Ectodermal cell (in vitro differentiated cells): Measurements from ENCODE around the gene NMT2.

Source experiments
- H3K27ac ChIP-seq: 2 replicates; pipeline ENCODE4 v1.7.0; 2013; ENCODE audit warnings: mild to moderate bottlenecking, low read depth, low read length; ENCODE audit not compliant: insufficient read depth, poor library complexity, severe bottlenecking
- H3K27me3 ChIP-seq: 2 replicates; pipeline ENCODE4 v1.7.0; 2013; ENCODE audit warnings: mild to moderate bottlenecking, low read length; ENCODE audit not compliant: insufficient read depth, control insufficient read depth, poor library complexity, severe bottlenecking
- H3K36me3 ChIP-seq: one replicate; pipeline ENCODE4 v1.7.0; 2013; ENCODE audit warnings: low read length; ENCODE audit not compliant: control insufficient read depth, insufficient read depth
- H3K4me1 ChIP-seq: one replicate; pipeline ENCODE4 v1.7.0; 2013; ENCODE audit warnings: low read length; ENCODE audit not compliant: control insufficient read depth, insufficient read depth
- H3K4me3 ChIP-seq: 2 replicates; pipeline ENCODE4 v1.7.0; 2013; ENCODE audit warnings: low read depth, low read length, control low read depth; ENCODE audit not compliant: insufficient read depth
- H3K9me3 ChIP-seq: 2 replicates; pipeline ENCODE4 v1.7.0; 2013; ENCODE audit warnings: mild to moderate bottlenecking, low read length, moderate library complexity; ENCODE audit not compliant: control insufficient read depth
- WGBS, 2 experiments: methylation state at CpG; one replicate each; pipeline ENCODE4 v1.1.7; 2013; ENCODE audit warnings: missing lambda C conversion rate in 2 of 2; 5-methylcytosine and 5-hydroxymethylcytosine counted together

NMT2 gene

GRCh38 chr10:15166325-15166724 lies 2.2 kb downstream of the NMT2 start:
- no peaks in the 10 kb centered on the region for H3K36me3 ChIP-seq
- H3K27me3 ChIP-seq, result peaks cover 5% of the 10 kb centered on the region
- 86 to 96% methylated on average over 1 to 2 of the region's 2 CpGs for WGBS, 2 experiments
- H3K4me1 ChIP-seq, result peaks cover 13% of the 10 kb centered on the region
- no peak overlapping the region for H3K27ac ChIP-seq
- no peak overlapping the region for H3K4me3 ChIP-seq
- no peaks in the 10 kb centered on the region for H3K9me3 ChIP-seq

DNA sequence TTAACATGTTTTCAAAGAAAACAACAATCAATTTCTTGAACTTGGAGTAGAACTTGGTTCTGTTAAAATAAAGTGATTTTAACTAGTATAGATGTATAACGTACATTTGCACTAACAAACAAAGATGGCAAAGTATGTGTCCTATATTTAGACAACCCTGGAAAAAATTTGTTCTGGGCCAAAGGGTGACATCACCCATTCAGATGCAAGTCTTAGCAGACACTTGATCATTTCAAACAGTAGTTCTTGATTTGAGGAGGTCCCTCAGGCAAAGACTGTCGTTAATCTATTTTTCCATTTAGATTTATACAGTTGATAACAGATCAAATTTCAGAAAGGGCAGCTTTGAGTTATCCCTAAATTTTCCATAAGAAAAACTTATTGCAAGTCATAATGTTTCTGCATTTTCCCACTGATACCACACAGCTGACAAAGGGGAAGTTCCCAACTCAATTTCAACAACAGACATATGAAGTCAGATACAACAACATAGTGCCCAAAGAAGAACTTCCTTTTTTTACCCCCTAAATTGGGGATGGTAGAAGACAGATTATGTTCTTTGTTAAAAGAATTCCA lies 5.2 kb downstream of the NMT2 start:
- Histone ChIP-seq H3K9me3 (no peaks in the 10 kb centered on the region), H3K27me3 (no peaks in the 10 kb centered on the region), H3K27ac (no peak overlapping the region), H3K4me3 (no peak overlapping the region), H3K36me3 (no peaks in the 10 kb centered on the region), H3K4me1 (peaks cover 13% of the 10 kb centered on the region)
- WGBS, 2 experiments, result 83 to 97% methylated on average over 1 to 2 of the region's 2 CpGs

- no peaks in the 10 kb centered on the region for H3K36me3 ChIP-seq
- no peak overlapping the region for H3K27ac ChIP-seq
- H3K9me3 ChIP-seq, result no peaks in the 10 kb centered on the region
- H3K4me3 ChIP-seq, result no peak overlapping the region
- H3K27me3 ChIP-seq, result no peaks in the 10 kb centered on the region
- H3K4me1 ChIP-seq, result no peaks in the 10 kb centered on the region
Measured at GRCh38 chr10:15158972-15159371, 9.5 kb downstream of the NMT2 start.

GRCh38 chr10:15158448-15158847 lies 10.0 kb downstream of the NMT2 start:
- Histone ChIP-seq H3K27me3 (no peaks in the 10 kb centered on the region), H3K9me3 (no peaks in the 10 kb centered on the region), H3K27ac (no peak overlapping the region), H3K4me3 (no peak overlapping the region), H3K36me3 (no peaks in the 10 kb centered on the region), H3K4me1 (no peaks in the 10 kb centered on the region)
- 94 to 99% methylated on average over 2 of the region's 2 CpGs for WGBS, 2 experiments

GRCh38 chr10:15155978-15156656 lies 12.4 kb downstream of the NMT2 start:
- no peak overlapping the region for H3K27ac ChIP-seq
- H3K27me3 ChIP-seq, result no peaks in the 10 kb centered on the region
- H3K4me1 ChIP-seq, result no peaks in the 10 kb centered on the region
- WGBS, 2 experiments, result 93 to 94% methylated on average over 11 to 12 of the region's 14 CpGs
- H3K4me3 ChIP-seq, result no peak overlapping the region
- H3K36me3 ChIP-seq, result no peaks in the 10 kb centered on the region
- H3K9me3 ChIP-seq, result no peaks in the 10 kb centered on the region

GRCh38 chr10:15152556-15152955 lies 15.9 kb downstream of the NMT2 start:
- no peaks in the 10 kb centered on the region for H3K4me1 ChIP-seq
- no peaks in the 10 kb centered on the region for H3K9me3 ChIP-seq
- H3K27ac ChIP-seq, result no peak overlapping the region
- H3K36me3 ChIP-seq, result no peaks in the 10 kb centered on the region
- H3K4me3 ChIP-seq, result no peak overlapping the region
- H3K27me3 ChIP-seq, result no peaks in the 10 kb centered on the region

GRCh38 chr10:15150563-15150962 lies 17.9 kb downstream of the NMT2 start:
- H3K27me3 ChIP-seq, result no peaks in the 10 kb centered on the region

DNA sequence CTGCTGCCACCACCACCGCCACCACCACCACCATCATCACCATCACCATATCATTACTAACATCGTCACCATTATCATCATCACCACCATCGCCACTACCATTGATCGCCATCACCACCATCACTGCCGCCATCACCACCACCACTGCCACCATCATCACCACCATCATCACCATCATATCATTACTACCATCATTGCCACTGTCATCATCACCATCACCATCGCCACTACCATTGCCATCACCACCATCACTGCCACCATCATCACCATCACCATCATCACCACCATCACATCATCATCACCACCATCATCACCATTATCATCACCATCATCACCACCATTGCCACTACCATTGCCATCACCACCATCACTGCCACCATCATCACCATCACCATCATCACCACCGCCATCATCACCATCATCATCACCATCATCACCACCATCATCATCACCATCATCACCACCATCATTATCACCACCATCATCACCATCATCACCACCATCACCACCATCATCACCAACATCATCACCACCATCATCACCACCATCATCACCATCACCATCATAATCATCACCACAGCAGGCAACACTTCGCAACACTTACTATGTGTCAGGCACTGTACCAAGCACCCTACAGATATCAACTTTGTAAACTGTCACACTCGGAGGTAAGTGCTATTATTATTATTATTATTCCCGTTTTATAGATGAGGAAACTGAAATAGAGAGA lies 19.3 kb downstream of the NMT2 start:
- H3K9me3 ChIP-seq, result no peaks in the 10 kb centered on the region
- H3K27ac ChIP-seq, result no peak overlapping the region
- no peaks in the 10 kb centered on the region for H3K27me3 ChIP-seq
- no peaks in the 10 kb centered on the region for H3K4me1 ChIP-seq
- 89 to 93% methylated on average over 8 to 10 of the region's 10 CpGs for WGBS, 2 experiments
- no peaks in the 10 kb centered on the region for H3K36me3 ChIP-seq
- H3K4me3 ChIP-seq, result no peak overlapping the region

More at GRCh38 chr10:15150563-15150962, 17.9 kb downstream of the NMT2 start:
- WGBS, 2 experiments, result 95 to 98% methylated on average over 7 of the region's 7 CpGs
- no peaks in the 10 kb centered on the region for H3K4me1 ChIP-seq
- H3K27ac ChIP-seq, result no peak overlapping the region
- no peaks in the 10 kb centered on the region for H3K36me3 ChIP-seq
- H3K9me3 ChIP-seq, result no peaks in the 10 kb centered on the region
- no peak overlapping the region for H3K4me3 ChIP-seq

DNA sequence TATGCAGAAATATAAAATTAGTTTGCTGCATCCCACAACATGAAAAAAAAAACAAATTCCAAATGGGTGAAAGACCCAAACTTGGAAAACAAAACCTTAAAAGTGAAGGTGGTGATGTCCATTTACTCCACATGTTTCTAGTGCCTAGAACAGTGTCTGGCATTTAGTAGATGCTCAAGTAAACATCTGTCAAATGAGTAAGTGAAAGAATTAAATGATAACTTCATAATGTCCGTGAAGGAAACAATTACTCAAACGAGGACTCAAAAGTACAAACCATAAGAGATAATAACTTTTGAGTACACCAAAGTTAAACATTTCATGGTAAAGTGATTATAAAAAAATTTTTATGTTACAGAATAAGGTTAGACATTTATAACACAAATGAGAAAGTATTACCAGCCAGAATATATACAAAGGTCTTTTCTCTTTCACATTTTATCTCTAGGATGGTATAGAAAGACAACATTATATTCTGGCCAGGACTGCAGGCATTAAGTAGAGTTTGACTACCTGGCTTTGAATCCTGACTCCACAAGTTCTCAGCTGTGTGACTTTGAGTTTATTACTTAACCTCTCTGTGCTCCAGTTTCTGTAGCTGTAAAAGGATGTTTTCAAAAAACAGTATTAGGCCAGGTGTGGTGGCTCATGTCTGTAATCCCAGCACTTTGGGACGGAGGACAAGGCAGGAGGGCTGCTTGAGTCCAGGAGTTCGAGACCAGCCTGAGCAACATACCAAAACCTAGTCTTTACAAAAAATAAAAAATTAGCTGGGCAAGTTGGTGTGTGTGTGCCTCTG lies 20.7 kb downstream of the NMT2 start:
- Histone ChIP-seq H3K4me3 (no peak overlapping the region), H3K27ac (no peak overlapping the region), H3K27me3 (no peaks in the 10 kb centered on the region), H3K36me3 (no peaks in the 10 kb centered on the region), H3K9me3 (no peaks in the 10 kb centered on the region), H3K4me1 (no peaks in the 10 kb centered on the region)
- 98 to 100% methylated on average over 2 to 4 of the region's 4 CpGs for WGBS, 2 experiments

DNA sequence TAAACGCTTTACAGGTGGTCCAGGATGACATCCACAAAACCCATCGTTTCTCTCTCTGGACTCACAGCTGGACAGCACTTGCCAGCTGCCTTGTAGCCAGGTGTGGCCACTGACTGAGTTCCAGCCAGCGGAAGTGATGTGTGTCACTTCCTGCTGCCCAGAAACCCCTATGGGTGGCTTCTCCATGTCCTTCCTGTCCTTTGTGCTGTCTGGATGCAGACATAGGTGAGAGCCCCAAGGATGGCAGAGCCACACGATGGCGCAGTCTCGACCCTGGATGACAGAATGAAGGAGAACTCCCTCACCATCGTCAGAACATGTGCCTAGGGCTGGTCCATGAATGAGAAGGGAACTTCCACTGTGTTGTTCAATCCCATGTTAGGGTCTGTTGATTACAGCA lies 22.1 kb downstream of the NMT2 start:
- Histone ChIP-seq H3K27me3 (no peaks in the 10 kb centered on the region), H3K9me3 (no peaks in the 10 kb centered on the region), H3K27ac (no peak overlapping the region), H3K36me3 (no peaks in the 10 kb centered on the region), H3K4me1 (no peaks in the 10 kb centered on the region), H3K4me3 (no peak overlapping the region)
- 79 to 84% methylated on average over 7 of the region's 7 CpGs for WGBS, 2 experiments
